ENCODE measurements around the gene PTGER2.

PTGER2 gene

GRCh38 chr14:52354242-52354641, 40.1 kb downstream of the PTGER2 start:
- CTCF ChIA-PET = no interaction called here
- Mint-ChIP-seq H3K27me3 (peaks cover 10% of the 10 kb centered on the region), H3K27ac (peak overlapping the region; percentile 99), H3K36me3 (peaks cover 45% of the 10 kb centered on the region), H3K9me3 (peaks cover 21% of the 10 kb centered on the region), H3K4me3 (no peak overlapping the region), H3K4me1 (peaks cover 71% of the 10 kb centered on the region)
- DNase-seq = no peak

GRCh38 chr14:52355016-52355431, 40.9 kb downstream of the PTGER2 start:
- peaks cover 40% of the 10 kb centered on the region for H3K36me3 Mint-ChIP-seq
- peak overlapping the region; percentile 99 for H3K27ac Mint-ChIP-seq
- H3K9me3 Mint-ChIP-seq = peaks cover 16% of the 10 kb centered on the region
- no peak overlapping the region for H3K4me3 Mint-ChIP-seq
- no peak for DNase-seq
- H3K4me1 Mint-ChIP-seq = peaks cover 63% of the 10 kb centered on the region
- CTCF ChIA-PET = no interaction called here
- H3K27me3 Mint-ChIP-seq = peaks cover 10% of the 10 kb centered on the region

GRCh38 chr14:52355526-52355925, 41.4 kb downstream of the PTGER2 start:
- Mint-ChIP-seq H3K4me1 (peaks cover 61% of the 10 kb centered on the region), H3K4me3 (no peak overlapping the region), H3K9me3 (peaks cover 11% of the 10 kb centered on the region), H3K27ac (peak overlapping the region; percentile 99), H3K36me3 (peaks cover 35% of the 10 kb centered on the region), H3K27me3 (peaks cover 12% of the 10 kb centered on the region)
- CTCF ChIA-PET = no interaction called here
- DNase-seq = no peak

GRCh38 chr14:52356025-52356424, 41.9 kb downstream of the PTGER2 start:
- Mint-ChIP-seq H3K4me1 (peaks cover 61% of the 10 kb centered on the region), H3K4me3 (no peak overlapping the region), H3K27ac (no peak overlapping the region), H3K36me3 (peaks cover 32% of the 10 kb centered on the region), H3K27me3 (peaks cover 17% of the 10 kb centered on the region), H3K9me3 (peaks cover 10% of the 10 kb centered on the region)
- DNase-seq = no peak
- CTCF ChIA-PET = no interaction called here

- Mint-ChIP-seq H3K27me3 (peaks cover 12% of the 10 kb centered on the region), H3K36me3 (peaks cover 10% of the 10 kb centered on the region), H3K4me3 (no peak overlapping the region), H3K27ac (no peak overlapping the region), H3K4me1 (peaks cover 20% of the 10 kb centered on the region), H3K9me3 (peaks cover 2% of the 10 kb centered on the region)
- CTCF ChIA-PET = no interaction called here
- no peak for DNase-seq
Observed at GRCh38 chr14:52360831-52361230, 46.7 kb downstream of the PTGER2 start.

- Mint-ChIP-seq H3K4me1 (peaks cover 13% of the 10 kb centered on the region), H3K36me3 (peaks cover 2% of the 10 kb centered on the region), H3K27me3 (peaks cover 11% of the 10 kb centered on the region), H3K9me3 (no peaks in the 10 kb centered on the region), H3K27ac (no peak overlapping the region), H3K4me3 (no peak overlapping the region)
- CTCF ChIA-PET = no interaction called here
- no peak for DNase-seq
Observed at GRCh38 chr14:52363041-52363704, 49.1 kb downstream of the PTGER2 start.

GRCh38 chr14:52363961-52364360, 49.8 kb downstream of the PTGER2 start:
- CTCF ChIA-PET = no interaction called here

GRCh38 chr14:52365071-52365470, 51.0 kb downstream of the PTGER2 start:
- Mint-ChIP-seq H3K9me3 (no peaks in the 10 kb centered on the region), H3K36me3 (peaks cover 2% of the 10 kb centered on the region), H3K27ac (no peak overlapping the region), H3K4me3 (no peak overlapping the region), H3K27me3 (peaks cover 7% of the 10 kb centered on the region), H3K4me1 (peaks cover 13% of the 10 kb centered on the region)
- CTCF ChIA-PET = no interaction called here
- DNase-seq = no peak

More at GRCh38 chr14:52363961-52364360, 49.8 kb downstream of the PTGER2 start:
- Mint-ChIP-seq H3K4me3 (no peak overlapping the region), H3K27ac (no peak overlapping the region), H3K27me3 (peaks cover 9% of the 10 kb centered on the region), H3K36me3 (peaks cover 2% of the 10 kb centered on the region), H3K4me1 (peaks cover 13% of the 10 kb centered on the region), H3K9me3 (no peaks in the 10 kb centered on the region)
- no peak for DNase-seq

GRCh38 chr14:52366796-52367315, 52.7 kb downstream of the PTGER2 start:
- DNase-seq = no peak
- H3K4me1 Mint-ChIP-seq = peaks cover 4% of the 10 kb centered on the region
- H3K27ac Mint-ChIP-seq = no peak overlapping the region
- CTCF ChIA-PET = no interaction called here
- H3K36me3 Mint-ChIP-seq = peaks cover 5% of the 10 kb centered on the region
- no peaks in the 10 kb centered on the region for H3K9me3 Mint-ChIP-seq
- H3K4me3 Mint-ChIP-seq = no peak overlapping the region
- peaks cover 6% of the 10 kb centered on the region for H3K27me3 Mint-ChIP-seq

- H3K27me3 Mint-ChIP-seq = peaks cover 11% of the 10 kb centered on the region
- CTCF ChIA-PET = no interaction called here
- H3K4me1 Mint-ChIP-seq = no peaks in the 10 kb centered on the region
Observed at GRCh38 chr14:52369305-52369801, 55.2 kb downstream of the PTGER2 start.

GRCh38 chr14:52370406-52370935, 56.4 kb downstream of the PTGER2 start:
- Mint-ChIP-seq H3K27ac (no peak overlapping the region), H3K9me3 (peaks cover 18% of the 10 kb centered on the region), H3K4me1 (peaks cover 2% of the 10 kb centered on the region), H3K27me3 (peaks cover 11% of the 10 kb centered on the region), H3K4me3 (no peak overlapping the region), H3K36me3 (peaks cover 20% of the 10 kb centered on the region)
- no peak for DNase-seq
- CTCF ChIA-PET = interaction anchor here (0.6 kb wide), 1 partner anchor 63 kb away, joined by 3 read pairs; no protein-coding TSS in a partner anchor

More at GRCh38 chr14:52369305-52369801, 55.2 kb downstream of the PTGER2 start:
- Mint-ChIP-seq H3K9me3 (peaks cover 10% of the 10 kb centered on the region), H3K36me3 (peaks cover 13% of the 10 kb centered on the region), H3K4me3 (no peak overlapping the region), H3K27ac (no peak overlapping the region)
- DNase-seq = no peak

GRCh38 chr14:52377940-52378339, 63.8 kb downstream of the PTGER2 start:
- Mint-ChIP-seq H3K4me3 (no peak overlapping the region), H3K36me3 (peaks cover 48% of the 10 kb centered on the region), H3K4me1 (peaks cover 16% of the 10 kb centered on the region), H3K27ac (no peak overlapping the region), H3K27me3 (peaks cover 39% of the 10 kb centered on the region), H3K9me3 (peaks cover 45% of the 10 kb centered on the region)
- CTCF ChIA-PET = interaction anchor here (0.9 to 1.6 kb wide), 4 partner anchors 14 to 32 kb away, joined by 3 to 4 read pairs (median 4); no protein-coding TSS in a partner anchor
- no peak for DNase-seq

Measured in activated naive CD4-positive, alpha-beta T cell treated with anti-CD3 and anti-CD28 coated beads, Interleukin-2, amount 10 ng/mL, durations not matched to agents 7 days and 5 days (primary cell).